Hypothalamus (tissue), 51 donors: ENCODE data around the gene LACTB.
A peak's percentile ranks its signal among the peaks of the same experiment; 100 is the strongest.

ENCODE experiments used
- DNase-seq, 51 donors: peaks; one replicate each; lab custom pipeline; 2025; lab: John Stamatoyannopoulos, UW

The LACTB gene, protein sequence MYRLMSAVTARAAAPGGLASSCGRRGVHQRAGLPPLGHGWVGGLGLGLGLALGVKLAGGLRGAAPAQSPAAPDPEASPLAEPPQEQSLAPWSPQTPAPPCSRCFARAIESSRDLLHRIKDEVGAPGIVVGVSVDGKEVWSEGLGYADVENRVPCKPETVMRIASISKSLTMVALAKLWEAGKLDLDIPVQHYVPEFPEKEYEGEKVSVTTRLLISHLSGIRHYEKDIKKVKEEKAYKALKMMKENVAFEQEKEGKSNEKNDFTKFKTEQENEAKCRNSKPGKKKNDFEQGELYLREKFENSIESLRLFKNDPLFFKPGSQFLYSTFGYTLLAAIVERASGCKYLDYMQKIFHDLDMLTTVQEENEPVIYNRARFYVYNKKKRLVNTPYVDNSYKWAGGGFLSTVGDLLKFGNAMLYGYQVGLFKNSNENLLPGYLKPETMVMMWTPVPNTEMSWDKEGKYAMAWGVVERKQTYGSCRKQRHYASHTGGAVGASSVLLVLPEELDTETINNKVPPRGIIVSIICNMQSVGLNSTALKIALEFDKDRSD

DNA sequence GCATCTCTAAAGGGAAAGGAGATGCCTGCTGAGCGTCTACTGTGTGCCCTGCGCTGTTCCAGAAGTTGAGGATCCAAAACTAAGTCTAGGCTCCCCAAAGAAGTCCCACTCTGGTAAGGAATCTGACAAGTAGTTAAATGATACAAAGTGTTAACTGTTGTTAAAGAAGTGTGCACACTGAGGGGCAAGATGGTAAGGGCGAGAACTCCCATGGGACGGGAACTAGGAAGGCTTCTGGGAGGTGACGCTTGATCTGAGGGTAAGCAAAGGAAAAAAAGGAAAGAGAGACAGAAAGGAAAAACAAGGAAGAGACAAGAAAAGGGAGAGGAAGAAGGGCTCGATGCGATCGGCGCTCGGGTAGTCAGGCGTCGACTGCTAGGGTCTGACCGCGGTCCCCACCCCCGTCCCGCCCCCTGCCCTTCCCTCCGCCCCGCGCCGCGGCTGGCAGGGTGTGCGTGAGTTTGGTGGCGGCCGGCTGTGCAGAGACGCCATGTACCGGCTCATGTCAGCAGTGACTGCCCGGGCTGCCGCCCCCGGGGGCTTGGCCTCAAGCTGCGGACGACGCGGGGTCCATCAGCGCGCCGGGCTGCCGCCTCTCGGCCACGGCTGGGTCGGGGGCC is at the start of gene LACTB:
Gene LACTB, plus strand, starts transcription at position 480 of the 620 bp plus-strand sequence. Its CDS starts 11 bp downstream, at position 491.
- DNase-seq: peak; percentile 7 to 93 (median 80)

DNA sequence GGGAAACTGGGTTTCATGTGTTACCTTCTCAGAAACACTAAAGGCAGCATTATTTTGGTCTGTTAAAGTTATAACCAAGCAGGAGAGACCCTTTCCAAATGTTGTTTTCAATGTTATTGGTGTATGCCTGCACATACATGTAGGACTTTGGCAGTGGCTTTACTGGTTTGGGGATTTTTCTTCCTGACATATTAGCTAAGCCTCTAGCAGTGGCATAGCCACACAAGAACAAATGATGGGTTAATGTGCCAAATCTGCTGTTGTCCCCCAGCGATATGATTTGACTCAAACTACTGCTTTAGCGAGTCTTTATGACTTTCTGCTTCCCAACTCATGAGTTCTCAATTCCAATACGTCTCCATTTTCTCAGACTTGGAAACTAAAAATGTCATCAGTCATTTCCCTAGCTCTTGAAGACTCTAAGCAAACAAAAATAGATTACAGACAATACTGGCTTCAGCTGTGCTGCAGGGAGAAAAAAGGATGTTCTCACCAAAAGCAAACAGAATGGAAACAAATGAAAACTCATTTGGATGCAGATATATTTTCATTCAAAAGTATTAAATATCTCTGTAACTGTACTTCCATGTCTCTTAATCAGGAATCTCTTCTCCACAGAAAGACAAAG is 49.5 kb upstream of the LACTB start:
- no peak for DNase-seq

DNA sequence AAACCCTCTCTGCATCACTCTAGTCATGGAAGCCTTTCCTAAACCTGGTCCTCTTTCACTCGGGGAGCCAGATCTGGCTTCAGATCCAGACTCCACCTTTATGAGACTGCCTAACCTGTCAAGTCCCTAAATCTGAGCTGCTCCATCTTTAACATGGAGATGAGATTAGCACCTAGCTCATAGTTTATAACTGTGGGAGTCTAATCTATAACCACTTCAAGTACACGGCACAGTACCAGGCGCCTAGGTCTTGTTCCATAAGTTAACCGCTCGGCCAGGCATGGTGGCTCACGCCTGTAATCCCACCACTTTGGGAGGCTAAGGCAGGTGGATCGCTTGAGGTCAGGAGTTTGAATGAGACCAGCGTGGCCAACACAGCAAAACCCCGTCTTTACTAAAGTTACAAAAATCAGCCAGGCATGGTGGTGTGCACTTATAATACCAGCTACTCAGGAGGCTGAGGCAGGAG is 48.8 kb upstream of the LACTB start:
- no peak for DNase-seq

DNA sequence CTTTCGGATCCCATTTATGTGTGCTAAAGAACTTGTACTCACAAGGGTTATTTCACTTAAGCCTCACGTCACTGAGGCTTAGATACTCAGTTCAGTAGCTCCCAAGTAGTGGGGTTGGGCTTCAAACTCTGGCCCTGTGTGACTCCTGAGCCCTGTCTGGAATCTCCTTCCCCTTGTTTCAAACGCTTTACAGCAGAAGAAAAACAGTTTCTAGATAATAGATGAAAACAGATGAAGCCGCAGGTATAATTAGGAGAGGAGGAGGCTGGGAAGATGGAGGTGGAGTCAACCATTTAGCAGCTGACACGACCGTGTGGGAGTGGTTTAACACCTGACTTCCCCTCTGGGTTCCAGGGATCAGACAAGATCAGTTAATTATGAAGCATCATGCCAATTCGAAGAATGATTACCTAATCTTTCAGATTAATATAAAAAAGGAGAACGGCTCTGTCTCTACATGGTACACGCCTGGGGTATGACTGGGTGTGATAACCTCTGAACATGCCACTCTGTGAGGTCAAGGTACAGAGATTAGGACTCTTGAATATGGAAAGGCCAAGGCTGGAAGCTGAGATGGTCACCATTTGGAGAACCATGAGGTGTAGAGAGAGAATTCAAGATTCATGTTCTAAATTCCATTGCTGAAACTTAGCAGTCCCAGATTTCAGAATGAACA is 48.0 kb upstream of the LACTB start:
- DNase-seq: no peak

DNA sequence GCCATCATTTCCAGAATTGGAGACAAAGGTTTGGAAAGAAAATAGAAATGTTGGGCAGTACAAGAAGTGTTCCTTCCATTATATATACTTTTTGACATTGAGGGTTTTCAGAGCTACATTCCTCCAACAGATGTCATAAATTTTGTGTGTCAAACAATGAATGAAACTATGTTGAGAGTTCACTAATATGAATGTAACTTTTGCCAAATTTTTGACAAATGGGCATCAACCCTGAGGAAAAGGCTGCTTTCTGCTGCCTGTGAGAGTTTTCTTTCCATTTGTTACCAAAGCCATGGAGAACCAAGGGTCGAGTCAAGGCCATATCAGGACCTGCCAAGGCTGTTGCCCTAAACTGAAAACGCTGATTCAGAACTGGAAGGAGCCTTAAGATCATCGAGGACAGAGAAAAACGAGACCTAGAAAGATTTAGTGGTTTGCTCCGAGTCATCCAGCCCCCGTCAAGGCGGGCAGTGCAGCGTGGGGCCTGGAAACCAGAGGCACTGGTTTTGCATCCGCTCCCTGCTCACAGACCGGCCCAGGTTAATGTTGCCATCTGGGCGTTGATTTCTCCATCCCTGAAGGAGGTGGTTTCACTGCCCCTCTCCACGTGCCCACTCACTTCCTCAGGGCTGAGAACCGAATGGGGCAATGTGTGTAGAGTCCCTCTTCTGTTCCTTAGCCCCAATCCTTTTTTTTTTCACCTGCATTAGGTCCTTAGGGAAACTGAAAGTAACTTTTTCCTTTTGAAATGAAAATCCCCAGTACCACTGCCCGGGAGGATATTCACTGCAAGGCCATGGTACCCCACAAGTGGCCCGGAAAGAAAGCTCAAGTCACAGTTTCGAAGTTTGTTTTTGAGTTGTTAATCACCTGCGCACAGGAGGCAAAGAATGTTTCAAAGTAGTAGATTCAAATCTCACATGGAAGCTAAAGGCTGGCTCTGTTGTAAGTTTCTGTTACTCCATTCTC is 46.4 kb upstream of the LACTB start:
- DNase-seq: no peak

DNA sequence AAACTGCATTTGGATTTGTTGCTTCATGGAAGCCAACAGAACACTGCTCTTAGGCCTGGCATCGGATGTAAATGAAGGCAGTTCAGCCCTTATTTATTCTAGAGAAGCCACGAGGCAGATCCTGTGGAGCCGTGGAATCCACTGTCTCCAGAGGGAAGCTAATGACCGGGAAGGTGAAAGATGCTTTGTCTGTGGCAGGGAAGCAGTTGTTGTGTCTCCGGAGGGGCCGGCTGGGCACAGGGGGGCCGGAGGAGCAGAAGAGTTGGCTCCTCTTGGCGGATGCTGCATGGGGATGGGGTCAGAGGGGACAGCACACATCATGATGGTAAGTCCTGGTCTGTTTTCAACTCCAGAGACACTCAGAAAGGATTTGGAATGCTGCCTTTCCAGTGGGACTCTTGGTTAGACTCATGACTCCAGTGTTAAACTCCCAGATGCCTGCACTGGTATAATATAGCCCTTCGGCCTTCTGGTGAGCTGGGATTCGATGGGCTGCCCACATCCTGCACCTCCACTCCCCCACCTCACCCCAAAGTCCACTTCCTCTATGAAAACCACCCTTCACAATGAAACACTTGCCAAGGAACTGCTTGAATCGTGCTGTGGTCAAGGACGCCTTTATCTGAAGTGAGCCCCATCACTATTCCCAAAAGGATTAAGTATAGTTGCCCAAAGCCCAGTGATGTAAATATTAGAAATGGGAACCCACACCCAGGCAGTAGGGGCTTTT is 45.5 kb upstream of the LACTB start:
- no peak for DNase-seq

DNA sequence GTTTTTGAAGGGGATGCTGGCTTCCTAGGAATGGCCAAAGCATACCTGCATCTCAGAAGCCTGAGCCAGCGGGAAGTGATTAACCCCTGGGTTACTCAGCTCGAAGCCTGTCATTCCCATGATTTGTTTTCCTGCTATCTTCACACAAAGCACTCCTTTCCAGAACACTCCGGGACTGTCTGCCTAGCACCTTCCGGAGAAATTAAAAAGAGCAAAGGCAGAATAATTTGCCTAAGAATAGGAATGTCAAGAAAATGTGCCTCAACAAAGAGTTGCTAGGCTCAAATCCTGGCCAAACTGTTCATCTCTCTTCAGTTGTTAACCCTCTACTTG is 45.0 kb upstream of the LACTB start:
- DNase-seq: no peak

DNA sequence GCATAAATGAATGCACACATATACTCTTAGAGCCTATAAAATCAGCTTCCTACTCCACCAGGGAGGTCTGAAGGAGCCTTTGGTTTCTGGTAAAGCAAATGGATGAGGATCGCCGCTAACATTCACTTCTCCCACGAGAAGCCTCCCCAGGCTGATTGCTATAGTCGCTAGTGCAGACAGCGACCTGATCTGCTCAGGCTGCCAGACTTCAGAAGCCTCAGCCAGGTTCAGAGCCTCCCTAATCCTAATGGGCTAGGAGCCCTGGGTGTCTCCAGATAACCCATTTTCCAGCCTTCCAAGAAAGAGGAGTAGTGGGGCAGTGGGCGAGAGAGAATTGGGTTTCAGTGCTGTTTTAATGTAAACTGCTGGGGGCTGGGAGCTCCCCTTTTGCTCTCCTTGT is 43.7 kb upstream of the LACTB start:
- no peak for DNase-seq

DNA sequence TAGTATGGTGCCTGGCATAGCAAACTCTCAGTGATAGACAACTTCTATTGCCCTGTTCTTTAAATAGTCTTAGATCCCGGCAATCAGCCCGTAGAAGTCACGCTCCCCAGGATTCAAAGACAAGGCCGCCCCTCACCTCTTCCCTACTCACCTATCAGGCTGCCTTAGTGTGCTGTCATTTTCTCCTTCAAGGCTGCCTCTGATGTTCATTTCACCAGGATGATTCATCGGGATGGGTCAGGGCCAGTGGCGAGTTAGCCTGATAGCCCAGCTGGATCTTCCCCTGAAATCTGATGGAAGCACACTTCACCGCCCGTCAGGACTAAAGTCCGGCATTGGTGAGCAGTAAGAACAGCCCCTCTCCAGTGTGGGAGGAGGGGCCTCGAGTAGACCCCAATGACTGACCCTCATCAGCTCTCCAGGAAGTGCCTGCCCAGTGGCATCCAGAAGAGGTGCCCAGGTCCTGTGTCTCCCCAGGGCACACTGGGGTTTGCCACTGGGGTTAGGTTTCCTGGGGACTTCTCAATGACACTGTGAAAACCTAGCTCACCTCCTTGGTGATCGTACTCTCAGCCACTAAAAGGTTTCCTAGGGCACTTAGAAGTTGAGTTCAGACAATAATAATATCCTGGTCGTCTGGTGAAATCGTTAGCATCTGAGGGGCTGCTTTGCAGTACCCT is 41.6 kb upstream of the LACTB start:
- DNase-seq: no peak

DNA sequence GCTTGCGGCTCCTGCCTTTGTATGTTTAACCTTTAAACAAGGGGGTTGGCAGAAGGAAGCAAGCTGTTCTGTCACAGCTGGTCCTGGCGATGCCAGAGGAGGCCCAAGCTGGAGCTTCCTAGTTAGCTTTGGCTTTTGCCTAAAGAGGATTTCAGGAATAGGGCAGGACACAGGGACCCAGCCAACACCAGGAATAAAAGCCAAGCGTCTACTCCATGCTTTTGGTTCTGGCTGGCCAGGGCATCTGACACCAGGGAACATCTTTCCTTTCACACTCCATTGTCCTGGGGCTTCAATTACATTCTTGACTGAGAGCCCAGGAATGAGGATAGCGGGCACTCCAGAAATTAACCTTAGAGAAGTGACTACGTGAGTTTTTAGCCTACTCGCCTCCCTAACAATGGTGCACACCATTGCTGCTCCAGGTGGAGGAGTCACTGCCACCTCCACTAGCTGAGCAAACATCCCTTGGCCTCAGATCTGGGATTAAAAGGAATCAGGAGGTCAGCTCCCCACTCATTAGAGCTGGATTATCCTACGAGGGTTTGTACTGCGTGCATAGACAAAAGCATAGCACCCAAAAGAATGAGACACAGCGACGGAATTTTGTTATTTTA is 40.9 kb upstream of the LACTB start:
- DNase-seq: no peak

DNA sequence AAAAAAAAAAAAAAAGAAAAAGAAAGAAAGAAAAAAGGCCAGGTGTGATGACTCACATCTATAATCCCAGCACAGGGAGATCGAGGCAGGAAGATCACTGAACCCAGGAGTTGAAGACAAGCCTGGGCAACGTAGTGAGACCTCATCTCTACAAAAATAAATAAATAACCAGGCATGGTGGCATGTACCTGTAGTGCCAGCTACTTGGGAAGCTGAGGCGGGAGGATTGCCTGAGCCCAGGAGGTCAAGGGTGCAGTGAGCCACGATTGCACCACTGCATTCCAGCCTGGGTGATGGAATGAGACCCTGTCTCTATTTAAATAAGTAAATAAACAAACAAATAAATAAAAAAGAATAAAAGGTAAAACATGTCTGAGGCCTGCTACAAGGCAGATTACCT is 39.3 kb upstream of the LACTB start:
- DNase-seq: no peak

DNA sequence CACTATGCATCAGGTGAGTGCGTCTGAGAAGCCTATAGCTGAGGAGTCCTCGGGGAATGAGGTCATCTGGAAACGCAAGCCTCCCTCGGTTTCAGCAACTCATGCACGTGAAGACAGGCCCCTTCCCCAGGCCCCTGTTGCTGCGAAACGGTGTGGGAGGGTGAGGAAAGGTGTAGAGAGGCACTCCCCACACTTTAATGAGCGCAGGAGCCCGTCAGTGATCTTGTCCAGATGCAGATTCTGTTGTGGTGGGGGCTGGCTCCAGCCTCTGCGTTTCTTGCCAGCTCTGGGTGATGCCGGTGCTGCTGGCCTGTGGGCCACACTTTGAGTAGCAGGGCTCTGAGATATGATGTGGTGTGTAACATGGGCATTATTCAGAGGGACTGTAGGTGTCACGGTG is 38.6 kb upstream of the LACTB start:
- no peak for DNase-seq

DNA sequence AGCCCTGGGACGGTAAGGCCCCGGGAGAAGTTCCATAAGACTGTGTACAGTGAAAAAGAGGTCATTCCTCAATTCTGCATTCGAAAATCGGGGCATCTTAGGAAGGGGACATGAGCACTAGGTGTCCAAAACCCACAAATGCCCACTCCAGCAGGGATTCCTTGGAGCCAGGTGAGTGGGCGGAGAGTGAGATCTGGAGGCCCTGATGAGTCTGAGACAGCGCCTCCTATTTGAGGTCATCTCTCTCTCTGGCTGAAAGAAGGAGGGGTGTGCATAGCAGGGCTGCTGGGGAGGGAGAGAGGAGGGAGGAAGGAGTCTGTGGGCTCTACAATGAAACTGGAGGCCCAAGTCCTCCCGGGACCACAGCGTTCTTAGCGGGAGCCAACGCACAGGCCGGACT is 38.1 kb upstream of the LACTB start:
- DNase-seq: no peak

DNA sequence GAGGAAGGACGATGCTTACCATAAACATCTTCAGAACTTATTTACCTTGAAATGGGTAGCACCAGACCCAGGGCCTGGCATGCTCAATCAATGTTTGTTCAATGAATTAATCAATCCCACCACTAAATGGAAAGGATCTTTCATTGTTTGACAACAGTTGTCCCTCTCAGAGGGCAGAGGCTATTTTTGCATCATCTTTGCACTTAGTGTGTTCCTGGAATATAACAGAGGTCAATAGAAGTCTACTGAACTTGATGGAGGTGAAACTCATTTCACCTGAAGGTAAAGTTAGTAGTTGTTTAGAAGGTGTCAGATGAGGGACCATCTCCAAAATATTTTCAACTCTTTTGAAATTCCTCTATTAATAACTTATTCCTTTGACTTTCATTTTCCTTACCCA is 36.9 kb upstream of the LACTB start:
- no peak for DNase-seq

DNA sequence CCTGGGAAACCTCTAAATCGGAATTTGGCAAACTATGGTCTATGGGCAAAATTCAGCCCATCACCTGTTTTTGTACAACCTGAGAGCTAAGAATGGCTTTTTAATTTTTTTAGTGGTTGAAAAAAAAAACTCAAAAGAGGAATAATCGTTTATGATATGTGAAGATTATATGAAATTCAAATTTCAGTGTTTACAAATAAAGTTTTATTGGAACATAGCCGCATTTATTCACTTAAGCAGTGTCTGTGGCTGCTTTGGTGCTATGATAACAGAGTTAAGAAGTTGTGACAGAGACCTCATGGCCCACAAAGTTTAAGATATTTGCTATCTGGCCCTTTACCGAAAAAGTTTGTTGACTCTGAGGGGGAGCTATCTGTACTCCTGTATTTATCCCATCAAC is 36.4 kb upstream of the LACTB start:
- DNase-seq: no peak

DNA sequence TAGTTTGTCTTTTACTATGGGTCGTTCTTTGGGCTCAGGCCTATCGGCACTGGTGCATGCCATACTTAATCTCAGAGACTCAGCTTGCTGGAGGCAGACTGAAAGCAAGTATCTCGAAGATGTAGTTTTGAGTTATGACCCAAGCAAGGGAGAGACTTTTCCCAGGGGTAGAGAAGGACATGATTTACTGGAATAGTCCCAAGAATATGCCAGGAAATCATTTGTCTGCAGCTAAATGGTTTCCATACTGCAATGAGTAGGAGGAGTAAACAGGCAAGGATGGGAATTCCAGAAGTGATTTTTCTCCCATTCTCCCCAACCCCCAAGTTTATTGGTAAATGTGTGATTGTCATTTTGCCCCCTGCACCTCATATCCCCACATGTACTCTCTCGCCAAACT is 35.4 kb upstream of the LACTB start:
- no peak for DNase-seq

DNA sequence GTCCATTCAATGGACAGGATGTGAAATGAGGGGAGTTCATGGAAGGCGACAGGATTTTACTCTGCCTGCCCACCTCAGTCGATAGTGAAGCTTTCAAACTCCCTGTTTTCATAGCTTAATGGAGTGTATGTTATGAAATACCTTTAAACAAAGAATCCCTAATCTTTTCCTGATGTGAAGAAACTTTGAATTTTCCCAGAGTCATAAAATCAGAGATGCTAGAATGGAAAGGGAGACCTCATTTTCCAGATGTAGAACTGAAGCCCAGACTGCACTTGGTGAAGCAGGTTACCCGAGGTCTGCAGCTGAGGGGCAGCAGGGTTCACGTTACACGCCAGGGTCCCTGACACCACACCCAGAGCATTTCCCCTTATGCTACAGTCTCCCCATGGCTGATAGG is 34.7 kb upstream of the LACTB start:
- DNase-seq: no peak
